Type B pancreatic cell (in vitro differentiated cells): ENCODE results near the gene VPS13D. TPM values are rescaled to one million over a fixed set of nuclear protein-coding genes. Genes with fewer than 3 reads are reported as not detected.

ENCODE experiments used
- DNase-seq: peaks from one replicate; pipeline ENCODE4 v3.0.0; 2021; ENCODE audit warnings: mixed read lengths; ENCODE audit not compliant: unreplicated experiment; ENCODE audit errors: extremely low spot score
- H3K27ac Mint-ChIP-seq: 2 replicates; pipeline ENCODE4 v1.8.0; 2021; ENCODE audit warnings: mild to moderate bottlenecking, mixed read lengths
- H3K27me3 Mint-ChIP-seq: 2 replicates; pipeline ENCODE4 v1.8.0; 2021; ENCODE audit warnings: mixed read lengths
- H3K36me3 Mint-ChIP-seq: 2 replicates; pipeline ENCODE4 v1.8.0; 2021; ENCODE audit warnings: mixed read lengths
- H3K4me1 Mint-ChIP-seq: one replicate; pipeline ENCODE4 v1.8.0; 2021; ENCODE audit warnings: mixed read lengths; ENCODE audit not compliant: unreplicated experiment
- H3K4me3 Mint-ChIP-seq: 2 replicates; pipeline ENCODE4 v1.8.0; 2021; ENCODE audit warnings: mild to moderate bottlenecking, mixed read lengths
- H3K9me3 Mint-ChIP-seq: 2 replicates; pipeline ENCODE4 v1.8.0; 2021; ENCODE audit warnings: mixed read lengths
- total RNA-seq: library from RNA; stranded (reverse); gene quantifications from 2 replicates; pipeline ENCODE4 v1.2.1, GENCODE V29; 2021; ENCODE audit warnings: low replicate concordance
- TF ChIP-seq, protein P1 (sequence below): fragments of 200-600 bp; sonication (generic); conservative IDR thresholded peaks from 2 replicates; pipeline ENCODE4 v1.5.0; 2021; ENCODE audit warnings: antibody characterized with exemption, mild to moderate bottlenecking

VPS13D gene
- total RNA-seq, 1 donor from 2014 or later: 43.4 TPM

DNA sequence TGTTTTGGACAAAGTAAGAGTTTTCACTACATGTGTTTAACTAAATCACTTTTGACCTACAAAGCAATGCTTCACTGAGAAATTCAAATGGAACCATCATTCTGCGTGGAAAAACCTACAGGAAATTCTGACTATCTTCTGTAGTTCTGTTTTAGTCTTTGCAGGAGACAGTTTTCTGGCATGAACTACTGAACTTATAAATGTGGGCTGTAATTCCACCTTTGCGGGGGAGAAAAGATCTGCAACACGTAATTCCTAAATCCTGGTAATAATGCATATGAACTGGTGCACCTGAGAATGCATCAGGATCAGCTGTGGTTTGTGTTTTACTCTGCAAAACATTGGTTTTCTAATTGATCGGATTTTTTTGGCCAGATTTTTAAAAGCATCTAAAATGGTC is 106.0 kb downstream of the VPS13D start:
- peaks cover 36% of the 10 kb centered on the region for H3K4me1 Mint-ChIP-seq
- no peak overlapping the region for H3K27ac Mint-ChIP-seq
- H3K36me3 Mint-ChIP-seq: peaks cover 47% of the 10 kb centered on the region
- H3K9me3 Mint-ChIP-seq: peaks cover 4% of the 10 kb centered on the region
- no peak for DNase-seq
- TF ChIP-seq, protein P1, sequence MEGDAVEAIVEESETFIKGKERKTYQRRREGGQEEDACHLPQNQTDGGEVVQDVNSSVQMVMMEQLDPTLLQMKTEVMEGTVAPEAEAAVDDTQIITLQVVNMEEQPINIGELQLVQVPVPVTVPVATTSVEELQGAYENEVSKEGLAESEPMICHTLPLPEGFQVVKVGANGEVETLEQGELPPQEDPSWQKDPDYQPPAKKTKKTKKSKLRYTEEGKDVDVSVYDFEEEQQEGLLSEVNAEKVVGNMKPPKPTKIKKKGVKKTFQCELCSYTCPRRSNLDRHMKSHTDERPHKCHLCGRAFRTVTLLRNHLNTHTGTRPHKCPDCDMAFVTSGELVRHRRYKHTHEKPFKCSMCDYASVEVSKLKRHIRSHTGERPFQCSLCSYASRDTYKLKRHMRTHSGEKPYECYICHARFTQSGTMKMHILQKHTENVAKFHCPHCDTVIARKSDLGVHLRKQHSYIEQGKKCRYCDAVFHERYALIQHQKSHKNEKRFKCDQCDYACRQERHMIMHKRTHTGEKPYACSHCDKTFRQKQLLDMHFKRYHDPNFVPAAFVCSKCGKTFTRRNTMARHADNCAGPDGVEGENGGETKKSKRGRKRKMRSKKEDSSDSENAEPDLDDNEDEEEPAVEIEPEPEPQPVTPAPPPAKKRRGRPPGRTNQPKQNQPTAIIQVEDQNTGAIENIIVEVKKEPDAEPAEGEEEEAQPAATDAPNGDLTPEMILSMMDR: no peak
- H3K27me3 Mint-ChIP-seq: no peaks in the 10 kb centered on the region
- no peak overlapping the region for H3K4me3 Mint-ChIP-seq

DNA sequence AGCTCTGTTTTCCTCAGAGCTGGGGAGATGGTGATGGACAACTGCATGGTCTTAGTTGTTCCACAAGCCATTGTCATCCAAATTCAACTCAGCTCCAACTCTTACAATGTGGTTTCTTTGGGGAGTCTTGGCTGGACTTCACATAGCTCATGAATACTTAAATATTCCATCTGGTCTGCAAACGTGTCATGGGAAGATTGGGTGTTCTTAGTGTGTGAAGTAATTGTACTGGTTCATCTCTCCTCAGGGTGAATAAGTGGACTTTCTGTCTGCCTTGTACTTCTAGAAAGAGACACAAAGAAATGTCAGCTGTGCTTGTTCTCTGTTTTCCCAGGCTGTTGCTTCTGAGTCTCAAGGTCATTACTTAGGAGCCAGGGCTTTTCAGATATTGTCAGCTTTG is 106.6 kb downstream of the VPS13D start:
- TF ChIP-seq, protein P1: no peak
- Mint-ChIP-seq H3K27me3 (no peaks in the 10 kb centered on the region), H3K4me3 (no peak overlapping the region), H3K4me1 (peaks cover 36% of the 10 kb centered on the region), H3K36me3 (peaks cover 45% of the 10 kb centered on the region), H3K9me3 (peaks cover 4% of the 10 kb centered on the region), H3K27ac (no peak overlapping the region)
- no peak for DNase-seq

DNA sequence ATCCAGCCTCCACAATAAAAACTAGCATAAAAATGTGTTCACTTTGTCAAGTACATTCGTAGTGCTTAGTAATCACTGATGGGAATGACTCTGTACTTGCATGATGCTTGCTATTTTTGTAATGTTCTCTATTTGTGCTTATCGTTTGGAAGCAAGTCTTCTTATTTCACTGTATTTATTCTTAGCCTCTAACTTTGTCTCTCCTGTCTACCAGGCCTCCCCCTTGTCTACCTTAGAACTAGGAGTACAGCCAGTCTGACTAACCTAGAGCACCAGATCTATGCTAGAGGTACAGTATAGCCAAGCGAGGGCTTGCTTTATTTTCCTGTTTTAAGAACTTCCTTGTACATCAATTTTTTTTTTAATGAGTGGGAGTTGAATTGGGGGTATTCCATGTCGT is 108.2 kb downstream of the VPS13D start:
- DNase-seq: no peak
- no peak overlapping the region for H3K4me3 Mint-ChIP-seq
- TF ChIP-seq, protein P1: no peak
- peaks cover 43% of the 10 kb centered on the region for H3K4me1 Mint-ChIP-seq
- H3K9me3 Mint-ChIP-seq: peaks cover 4% of the 10 kb centered on the region
- no peaks in the 10 kb centered on the region for H3K27me3 Mint-ChIP-seq
- no peak overlapping the region for H3K27ac Mint-ChIP-seq
- peaks cover 43% of the 10 kb centered on the region for H3K36me3 Mint-ChIP-seq

DNA sequence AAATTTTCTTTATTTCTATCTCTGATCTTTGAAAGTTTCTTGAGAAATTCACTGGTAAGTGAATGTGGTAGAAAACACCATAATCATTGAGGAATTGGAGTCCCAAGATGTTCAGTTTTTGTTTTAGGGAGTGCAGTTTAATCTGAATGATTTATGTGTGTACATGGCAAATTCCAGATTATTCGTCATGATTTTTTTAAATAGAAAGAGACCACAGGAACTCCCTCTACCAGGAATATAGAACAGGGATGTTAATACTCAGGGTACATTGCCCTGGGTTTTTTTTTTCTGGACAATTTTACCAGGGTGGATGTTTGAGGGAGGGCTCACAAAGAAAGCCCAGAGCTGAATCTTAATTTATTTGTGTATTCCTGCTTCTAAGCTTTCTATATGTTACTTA is 109.0 kb downstream of the VPS13D start:
- H3K36me3 Mint-ChIP-seq: peaks cover 40% of the 10 kb centered on the region
- DNase-seq: no peak
- TF ChIP-seq, protein P1: no peak
- H3K4me1 Mint-ChIP-seq: peaks cover 38% of the 10 kb centered on the region
- no peak overlapping the region for H3K4me3 Mint-ChIP-seq
- peaks cover 4% of the 10 kb centered on the region for H3K9me3 Mint-ChIP-seq
- H3K27ac Mint-ChIP-seq: no peak overlapping the region
- no peaks in the 10 kb centered on the region for H3K27me3 Mint-ChIP-seq

DNA sequence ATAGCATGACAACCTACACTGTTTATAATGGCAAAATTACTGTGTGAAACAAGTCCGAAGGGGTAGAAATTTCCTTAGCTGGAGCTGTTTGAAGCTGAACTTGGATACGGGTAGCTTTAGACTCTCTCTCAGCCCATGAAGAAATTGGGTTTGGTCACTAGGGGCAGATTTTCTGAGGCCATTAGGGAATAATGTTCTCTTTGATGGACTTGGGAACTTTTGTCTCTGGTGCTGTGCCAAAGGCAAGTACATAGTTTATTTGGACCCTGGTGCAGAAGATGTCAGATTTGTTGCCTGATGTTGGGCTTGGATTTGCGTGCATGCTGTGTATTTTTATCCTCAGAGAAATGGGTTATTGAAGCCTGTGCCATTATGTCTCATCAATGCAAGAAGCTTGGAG is 109.6 kb downstream of the VPS13D start:
- no peak overlapping the region for H3K27ac Mint-ChIP-seq

More for the DNA sequence above, 109.6 kb downstream of the VPS13D start:
- DNase-seq: no peak
- TF ChIP-seq, protein P1: peak; percentile 51
- H3K4me3 Mint-ChIP-seq: no peak overlapping the region
- H3K4me1 Mint-ChIP-seq: peaks cover 38% of the 10 kb centered on the region
- H3K9me3 Mint-ChIP-seq: peaks cover 4% of the 10 kb centered on the region
- no peaks in the 10 kb centered on the region for H3K27me3 Mint-ChIP-seq
- H3K36me3 Mint-ChIP-seq: peaks cover 35% of the 10 kb centered on the region
